Spleen (tissue), 7 donors: ENCODE measurements around the gene SYCN.
"Not testable (repeated sequence)": the region's sequence is repeated elsewhere in the genome, so short reads cannot be mapped to it uniquely, and the experiment has no call there.

Experiments used
- CTCF ChIP-seq, 11 experiments: fragments of 200-600 bp in 7 of 11; fragments of 450-650 bp in 4 of 11; sonication (generic) in 4 of 11; IDR thresholded peaks in 8 of 11; conservative IDR thresholded peaks in 3 of 11; 1 replicate in 7 of 11; 2 replicates in 4 of 11; pipeline versions ENCODE4 v1.4.0 to v1.8.0; 2016 to 2021; ENCODE audit warnings: antibody characterized with exemption in 11 of 11, inconsistent platforms in 4 of 11, mild to moderate bottlenecking in 1 of 11
- POLR2A ChIP-seq, 3 donors: fragments of 450-650 bp; IDR thresholded peaks; one replicate each; pipeline ENCODE4 v1.5.1; 2017; ENCODE audit warnings: antibody characterized with exemption in 3 of 3, mild to moderate bottlenecking in 1 of 3
- donor health status: DM: no; HTN: no; CAD: no; lungs with moderate emphysema.
- donor health status: DM: no; HTN: no; CAD: no.
- donor health status: DM: no; HTN: no; CAD: no.

- TF ChIP-seq CTCF (IDR thresholded peaks at IDR 0.05 in 8 of 11, conservative IDR thresholded peaks at IDR 0.05 in 3 of 11); POLR2A (IDR thresholded peaks at IDR 0.05): not testable (repeated sequence)
Observed at GRCh38 chr19:39215323-39215722, 11.3 kb upstream of the SYCN start.
